K562 (cell line): ENCODE data around the gene OST4. TPM values are rescaled to one million over a fixed set of nuclear protein-coding genes. Genes with fewer than 3 reads are reported as not detected.

Experiments
- DACH1 ChIP-seq: fragments of 450-650 bp; IDR thresholded peaks from 2 replicates; pipeline ENCODE4 v1.6.1; 2018; ENCODE audit not compliant: partially characterized antibody
- NCOA2 ChIP-seq, 2 experiments: fragments of 450-650 bp; IDR thresholded peaks; 2 replicates each; pipeline ENCODE4 v1.6.1; 2018; ENCODE audit warnings: mild to moderate bottlenecking in 2 of 2, moderate library complexity in 1 of 2; ENCODE audit not compliant: partially characterized antibody in 2 of 2
- NFRKB ChIP-seq: fragments of 450-650 bp; IDR thresholded peaks from 2 replicates; pipeline ENCODE4 v1.6.1; 2016; ENCODE audit warnings: low read depth
- PRMT5 ChIP-seq: sonication (generic); formaldehyde crosslinking; IDR thresholded peaks from 2 replicates; pipeline ENCODE4 v1.5.0; 2020; ENCODE audit warnings: missing genetic modification reagents
- SREBF1 ChIP-seq: fragments of 150-350 bp; IDR thresholded peaks from 2 replicates; pipeline ENCODE4 v1.6.1; 2014; ENCODE audit warnings: antibody characterized with exemption, low read depth, low read length, borderline replicate concordance
- SRSF9 ChIP-seq: fragments of 200-400 bp; formaldehyde crosslinking; IDR thresholded peaks from 2 replicates; pipeline ENCODE4 v1.6.1; 2017; ENCODE audit warnings: low read depth, low read length, borderline replicate concordance
- ZNF316 ChIP-seq: fragments of 450-650 bp; IDR thresholded peaks from 2 replicates; pipeline ENCODE4 v1.6.1; 2016
- ZNF589 ChIP-seq: fragments of 200-800 bp; sonication (Bioruptor generic); IDR thresholded peaks from 2 replicates; pipeline ENCODE4 v1.6.1; 2016; ENCODE audit warnings: low read depth, missing genetic modification characterization, missing compliant biosample characterization
- polyA plus RNA-seq, 8 experiments: library from polyadenylated mRNA; depleted of rRNA in 4 of 8; stranded (reverse) in 5 of 8; unstranded in 3 of 8; fragments of >200 nt; fragmentation: Nextera tagmentation in 2 of 8; fragmentation: Illumina TruSeq in 1 of 8; extraction: Ambion mirVana in 2 of 8; extraction: Trizol in 1 of 8; gene quantifications; 2 replicates each; pipeline versions ENCODE4 v1.2.1 to v1.2.3, GENCODE V29; 2011 to 2014; ENCODE audit warnings: inconsistent platforms in 1 of 8, missing spikeins in 1 of 8
- total RNA-seq, 7 experiments: library from RNA; depleted of rRNA in 6 of 7; stranded (reverse); fragments of >200 nt in 6 of 7; fragmentation: Illumina TruSeq in 2 of 7; extraction: Trizol in 2 of 7; gene quantifications; 2 replicates each; pipeline versions ENCODE4 v1.2.1 to v1.2.3, GENCODE V29; 2011 to 2021; ENCODE audit warnings: low replicate concordance in 1 of 7
- TF ChIP-seq, protein P1 (sequence below): sonication (generic); formaldehyde crosslinking; IDR thresholded peaks from 2 replicates; pipeline ENCODE4 v1.8.0; 2023; ENCODE audit warnings: missing genetic modification reagents, mild to moderate bottlenecking, borderline replicate concordance
- TF ChIP-seq, protein P2 (sequence below): fragments of 450-650 bp; IDR thresholded peaks from 2 replicates; pipeline ENCODE4 v1.6.1; 2017; ENCODE audit warnings: antibody characterized with exemption, mild to moderate bottlenecking
- TF ChIP-seq, protein P3 (sequence below): sonication (generic); formaldehyde crosslinking; IDR thresholded peaks from 2 replicates; pipeline ENCODE4 v1.8.0; 2022; ENCODE audit warnings: mild to moderate bottlenecking, missing genetic modification reagents, borderline replicate concordance
- TF ChIP-seq, protein P4 (sequence below), 3 experiments: IDR thresholded peaks in 2 of 3; conservative IDR thresholded peaks in 1 of 3; 2 replicates each; pipeline ENCODE4 v1.5.1; 2011 to 2012; ENCODE audit warnings: low read length in 3 of 3, mild to moderate bottlenecking in 3 of 3, control low read depth in 2 of 3, improper control_type of control experiment in 1 of 3, inconsistent platforms in 1 of 3, low read depth in 1 of 3, mixed read lengths in 1 of 3, moderate library complexity in 1 of 3; ENCODE audit not compliant: insufficient read depth in 2 of 3

Gene OST4
- total and polyA plus RNA-seq, 9 of the 15 experiments (the other 6 are each of a cell fraction or from before 2014, with no cell fraction given) = 186 to 1,155 (median 355) TPM

DNA sequence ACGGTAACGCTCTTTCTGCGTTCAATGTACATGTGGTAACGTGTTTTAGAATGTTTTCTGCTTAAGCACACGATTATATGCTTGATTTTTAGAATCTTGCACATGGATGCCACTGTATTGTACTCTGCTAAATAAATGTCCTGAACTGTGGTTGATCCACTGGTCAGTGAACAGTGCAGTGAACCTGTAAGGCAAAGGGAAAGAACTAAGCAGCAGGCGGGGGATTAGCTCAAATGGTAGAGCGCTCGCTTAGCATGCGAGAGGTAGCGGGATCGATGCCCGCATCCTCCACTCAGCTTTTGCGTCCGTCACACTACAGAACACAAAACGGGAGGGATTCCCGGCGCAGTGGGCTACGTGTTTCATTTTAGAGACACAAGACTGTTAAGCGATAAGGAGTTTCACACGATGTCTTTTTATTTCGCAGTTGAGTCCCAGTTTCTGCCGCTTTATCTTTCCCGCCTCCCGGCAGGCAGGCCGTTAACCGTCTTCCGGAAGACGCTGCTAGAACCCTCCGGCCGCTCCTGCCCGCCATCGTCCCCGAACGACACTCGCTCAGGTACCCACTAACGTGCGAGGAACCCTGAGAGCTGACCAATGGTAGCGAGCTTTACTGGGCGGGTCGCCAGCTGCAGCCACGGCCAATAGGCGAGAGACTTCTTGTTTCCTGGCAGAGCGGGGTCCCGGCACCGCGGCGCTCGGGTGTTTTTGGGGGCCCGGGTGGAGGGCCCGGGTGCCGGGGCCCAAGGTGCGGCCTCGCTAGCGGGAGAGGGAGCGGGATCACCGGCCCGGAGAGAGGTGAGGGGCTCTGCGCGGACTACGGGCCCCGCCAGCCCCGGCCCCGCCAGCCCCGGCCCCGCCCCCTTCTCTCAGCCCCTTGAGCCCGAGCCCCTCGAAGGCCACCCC is 20.2 kb downstream of the OST4 start, which contains the start of gene AGBL5 (continued):
- TF ChIP-seq, protein P1, sequence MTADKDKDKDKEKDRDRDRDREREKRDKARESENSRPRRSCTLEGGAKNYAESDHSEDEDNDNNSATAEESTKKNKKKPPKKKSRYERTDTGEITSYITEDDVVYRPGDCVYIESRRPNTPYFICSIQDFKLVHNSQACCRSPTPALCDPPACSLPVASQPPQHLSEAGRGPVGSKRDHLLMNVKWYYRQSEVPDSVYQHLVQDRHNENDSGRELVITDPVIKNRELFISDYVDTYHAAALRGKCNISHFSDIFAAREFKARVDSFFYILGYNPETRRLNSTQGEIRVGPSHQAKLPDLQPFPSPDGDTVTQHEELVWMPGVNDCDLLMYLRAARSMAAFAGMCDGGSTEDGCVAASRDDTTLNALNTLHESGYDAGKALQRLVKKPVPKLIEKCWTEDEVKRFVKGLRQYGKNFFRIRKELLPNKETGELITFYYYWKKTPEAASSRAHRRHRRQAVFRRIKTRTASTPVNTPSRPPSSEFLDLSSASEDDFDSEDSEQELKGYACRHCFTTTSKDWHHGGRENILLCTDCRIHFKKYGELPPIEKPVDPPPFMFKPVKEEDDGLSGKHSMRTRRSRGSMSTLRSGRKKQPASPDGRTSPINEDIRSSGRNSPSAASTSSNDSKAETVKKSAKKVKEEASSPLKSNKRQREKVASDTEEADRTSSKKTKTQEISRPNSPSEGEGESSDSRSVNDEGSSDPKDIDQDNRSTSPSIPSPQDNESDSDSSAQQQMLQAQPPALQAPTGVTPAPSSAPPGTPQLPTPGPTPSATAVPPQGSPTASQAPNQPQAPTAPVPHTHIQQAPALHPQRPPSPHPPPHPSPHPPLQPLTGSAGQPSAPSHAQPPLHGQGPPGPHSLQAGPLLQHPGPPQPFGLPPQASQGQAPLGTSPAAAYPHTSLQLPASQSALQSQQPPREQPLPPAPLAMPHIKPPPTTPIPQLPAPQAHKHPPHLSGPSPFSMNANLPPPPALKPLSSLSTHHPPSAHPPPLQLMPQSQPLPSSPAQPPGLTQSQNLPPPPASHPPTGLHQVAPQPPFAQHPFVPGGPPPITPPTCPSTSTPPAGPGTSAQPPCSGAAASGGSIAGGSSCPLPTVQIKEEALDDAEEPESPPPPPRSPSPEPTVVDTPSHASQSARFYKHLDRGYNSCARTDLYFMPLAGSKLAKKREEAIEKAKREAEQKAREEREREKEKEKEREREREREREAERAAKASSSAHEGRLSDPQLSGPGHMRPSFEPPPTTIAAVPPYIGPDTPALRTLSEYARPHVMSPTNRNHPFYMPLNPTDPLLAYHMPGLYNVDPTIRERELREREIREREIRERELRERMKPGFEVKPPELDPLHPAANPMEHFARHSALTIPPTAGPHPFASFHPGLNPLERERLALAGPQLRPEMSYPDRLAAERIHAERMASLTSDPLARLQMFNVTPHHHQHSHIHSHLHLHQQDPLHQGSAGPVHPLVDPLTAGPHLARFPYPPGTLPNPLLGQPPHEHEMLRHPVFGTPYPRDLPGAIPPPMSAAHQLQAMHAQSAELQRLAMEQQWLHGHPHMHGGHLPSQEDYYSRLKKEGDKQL (CRISPR knock-in tag) = no peak
- TF ChIP-seq SREBF1 (no peak), PRMT5 (no peak), ZNF316 (no peak), NCOA2 (IDR thresholded peaks at IDR 0.05; ENCODE audit: partially characterized antibody in 2 of 2) (peak in 1 of 2 experiments; percentile 72), ZNF589 (CRISPR knock-in tag) (no peak; the same call in 1 of the 2 replicates), NFRKB (peak; percentile 84), SRSF9 (no peak), DACH1 (no peak)
- TF ChIP-seq, protein P2, sequence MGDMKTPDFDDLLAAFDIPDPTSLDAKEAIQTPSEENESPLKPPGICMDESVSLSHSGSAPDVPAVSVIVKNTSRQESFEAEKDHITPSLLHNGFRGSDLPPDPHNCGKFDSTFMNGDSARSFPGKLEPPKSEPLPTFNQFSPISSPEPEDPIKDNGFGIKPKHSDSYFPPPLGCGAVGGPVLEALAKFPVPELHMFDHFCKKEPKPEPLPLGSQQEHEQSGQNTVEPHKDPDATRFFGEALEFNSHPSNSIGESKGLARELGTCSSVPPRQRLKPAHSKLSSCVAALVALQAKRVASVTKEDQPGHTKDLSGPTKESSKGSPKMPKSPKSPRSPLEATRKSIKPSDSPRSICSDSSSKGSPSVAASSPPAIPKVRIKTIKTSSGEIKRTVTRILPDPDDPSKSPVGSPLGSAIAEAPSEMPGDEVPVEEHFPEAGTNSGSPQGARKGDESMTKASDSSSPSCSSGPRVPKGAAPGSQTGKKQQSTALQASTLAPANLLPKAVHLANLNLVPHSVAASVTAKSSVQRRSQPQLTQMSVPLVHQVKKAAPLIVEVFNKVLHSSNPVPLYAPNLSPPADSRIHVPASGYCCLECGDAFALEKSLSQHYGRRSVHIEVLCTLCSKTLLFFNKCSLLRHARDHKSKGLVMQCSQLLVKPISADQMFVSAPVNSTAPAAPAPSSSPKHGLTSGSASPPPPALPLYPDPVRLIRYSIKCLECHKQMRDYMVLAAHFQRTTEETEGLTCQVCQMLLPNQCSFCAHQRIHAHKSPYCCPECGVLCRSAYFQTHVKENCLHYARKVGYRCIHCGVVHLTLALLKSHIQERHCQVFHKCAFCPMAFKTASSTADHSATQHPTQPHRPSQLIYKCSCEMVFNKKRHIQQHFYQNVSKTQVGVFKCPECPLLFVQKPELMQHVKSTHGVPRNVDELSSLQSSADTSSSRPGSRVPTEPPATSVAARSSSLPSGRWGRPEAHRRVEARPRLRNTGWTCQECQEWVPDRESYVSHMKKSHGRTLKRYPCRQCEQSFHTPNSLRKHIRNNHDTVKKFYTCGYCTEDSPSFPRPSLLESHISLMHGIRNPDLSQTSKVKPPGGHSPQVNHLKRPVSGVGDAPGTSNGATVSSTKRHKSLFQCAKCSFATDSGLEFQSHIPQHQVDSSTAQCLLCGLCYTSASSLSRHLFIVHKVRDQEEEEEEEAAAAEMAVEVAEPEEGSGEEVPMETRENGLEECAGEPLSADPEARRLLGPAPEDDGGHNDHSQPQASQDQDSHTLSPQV = peak; percentile 91
- TF ChIP-seq, protein P3, sequence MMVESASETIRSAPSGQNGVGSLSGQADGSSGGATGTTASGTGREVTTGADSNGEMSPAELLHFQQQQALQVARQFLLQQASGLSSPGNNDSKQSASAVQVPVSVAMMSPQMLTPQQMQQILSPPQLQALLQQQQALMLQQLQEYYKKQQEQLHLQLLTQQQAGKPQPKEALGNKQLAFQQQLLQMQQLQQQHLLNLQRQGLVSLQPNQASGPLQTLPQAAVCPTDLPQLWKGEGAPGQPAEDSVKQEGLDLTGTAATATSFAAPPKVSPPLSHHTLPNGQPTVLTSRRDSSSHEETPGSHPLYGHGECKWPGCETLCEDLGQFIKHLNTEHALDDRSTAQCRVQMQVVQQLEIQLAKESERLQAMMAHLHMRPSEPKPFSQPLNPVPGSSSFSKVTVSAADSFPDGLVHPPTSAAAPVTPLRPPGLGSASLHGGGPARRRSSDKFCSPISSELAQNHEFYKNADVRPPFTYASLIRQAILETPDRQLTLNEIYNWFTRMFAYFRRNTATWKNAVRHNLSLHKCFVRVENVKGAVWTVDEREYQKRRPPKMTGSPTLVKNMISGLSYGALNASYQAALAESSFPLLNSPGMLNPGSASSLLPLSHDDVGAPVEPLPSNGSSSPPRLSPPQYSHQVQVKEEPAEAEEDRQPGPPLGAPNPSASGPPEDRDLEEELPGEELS = 0 out of 2 replicates have a peak, but pooled peaks have one; percentile 43
- TF ChIP-seq, protein P4, sequence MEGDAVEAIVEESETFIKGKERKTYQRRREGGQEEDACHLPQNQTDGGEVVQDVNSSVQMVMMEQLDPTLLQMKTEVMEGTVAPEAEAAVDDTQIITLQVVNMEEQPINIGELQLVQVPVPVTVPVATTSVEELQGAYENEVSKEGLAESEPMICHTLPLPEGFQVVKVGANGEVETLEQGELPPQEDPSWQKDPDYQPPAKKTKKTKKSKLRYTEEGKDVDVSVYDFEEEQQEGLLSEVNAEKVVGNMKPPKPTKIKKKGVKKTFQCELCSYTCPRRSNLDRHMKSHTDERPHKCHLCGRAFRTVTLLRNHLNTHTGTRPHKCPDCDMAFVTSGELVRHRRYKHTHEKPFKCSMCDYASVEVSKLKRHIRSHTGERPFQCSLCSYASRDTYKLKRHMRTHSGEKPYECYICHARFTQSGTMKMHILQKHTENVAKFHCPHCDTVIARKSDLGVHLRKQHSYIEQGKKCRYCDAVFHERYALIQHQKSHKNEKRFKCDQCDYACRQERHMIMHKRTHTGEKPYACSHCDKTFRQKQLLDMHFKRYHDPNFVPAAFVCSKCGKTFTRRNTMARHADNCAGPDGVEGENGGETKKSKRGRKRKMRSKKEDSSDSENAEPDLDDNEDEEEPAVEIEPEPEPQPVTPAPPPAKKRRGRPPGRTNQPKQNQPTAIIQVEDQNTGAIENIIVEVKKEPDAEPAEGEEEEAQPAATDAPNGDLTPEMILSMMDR (IDR thresholded peaks at IDR 0.05 in 2 of 3, conservative IDR thresholded peaks at IDR 0.05 in 1 of 3; ENCODE audit: insufficient read depth in 2 of 3, low read depth in 1 of 3, low read length in 3 of 3) = no peak
